GM18508 (cell line): ENCODE data around the gene LRMDA.
A peak's percentile ranks its signal among the peaks of the same experiment; 100 is the strongest.

Source experiments
- ATAC-seq: cut with Tn5 transposase; IDR thresholded peaks from one replicate; pipeline ENCODE4 v1.9.1; 2021; ENCODE audit warnings: moderate number of reproducible peaks; ENCODE audit not compliant: insufficient read depth, unreplicated experiment

The LRMDA gene

DNA sequence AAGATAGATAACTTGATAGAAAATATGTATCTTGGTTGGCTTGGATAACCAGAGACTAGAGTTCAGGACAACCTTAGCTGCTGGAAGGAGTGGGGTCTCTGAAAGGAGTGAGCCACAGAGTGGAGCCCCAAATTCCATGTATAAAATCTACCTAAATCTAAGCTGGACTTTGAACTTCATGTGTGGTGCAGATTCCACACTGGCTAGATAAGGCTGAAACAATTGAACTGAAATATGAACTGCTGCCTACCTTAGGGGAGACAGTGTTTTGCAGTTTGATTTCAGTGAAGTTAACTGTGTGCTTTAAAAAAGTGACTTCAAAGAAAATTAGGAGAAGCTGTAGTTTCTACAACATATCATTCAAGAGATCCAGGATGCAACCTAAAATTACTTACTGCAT, 123.9 kb downstream of the LRMDA start:
- ATAC-seq: no peak

DNA sequence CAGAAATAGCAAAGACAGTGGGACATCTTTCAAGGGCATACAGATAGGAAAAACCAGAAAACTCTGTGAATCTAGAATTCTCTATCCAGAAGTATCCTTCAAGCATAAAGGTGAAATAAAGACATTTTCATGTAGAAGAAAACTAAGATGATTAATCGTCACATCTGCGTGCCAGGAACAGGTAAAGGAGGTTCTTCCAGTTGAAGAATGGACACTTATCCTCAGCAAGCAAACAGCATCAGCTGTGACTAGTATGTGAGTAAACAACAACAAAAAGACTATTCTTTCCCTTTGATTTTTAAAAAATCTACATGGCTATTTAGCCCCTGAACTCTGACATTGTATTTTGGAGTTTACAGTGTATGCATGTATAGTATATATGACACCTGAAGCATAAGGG, 124.9 kb downstream of the LRMDA start:
- no peak for ATAC-seq

- peak; percentile 85 for ATAC-seq
Observed at GRCh38 chr10:75565286-75566251, 134.1 kb downstream of the LRMDA start.

- no peak for ATAC-seq
Observed at GRCh38 chr10:75568450-75569130, 137.2 kb downstream of the LRMDA start.

- ATAC-seq: no peak
Observed at GRCh38 chr10:75569506-75569905, 138.1 kb downstream of the LRMDA start.

GRCh38 chr10:75572478-75572877, 141.1 kb downstream of the LRMDA start:
- no peak for ATAC-seq

DNA sequence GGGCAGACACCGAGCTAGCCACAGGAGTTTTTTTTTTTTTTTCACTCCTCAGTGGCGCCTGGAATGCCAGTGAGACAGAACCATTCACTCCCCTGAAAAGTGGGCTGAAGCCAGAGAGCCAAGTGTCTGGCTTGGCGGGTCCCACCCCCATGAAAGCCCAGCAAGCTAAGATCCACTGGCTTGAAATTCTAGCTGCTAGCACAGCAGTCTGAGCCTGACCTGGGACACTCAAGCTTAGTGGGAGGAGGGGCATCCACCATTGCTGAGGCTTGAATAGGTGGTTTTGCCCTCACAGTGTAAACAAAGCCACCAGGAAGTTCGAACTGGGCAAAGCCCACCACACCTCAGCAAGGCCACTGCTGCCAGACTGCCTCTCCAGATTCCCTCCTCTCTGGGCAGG, 144.5 kb downstream of the LRMDA start:
- ATAC-seq: no peak

DNA sequence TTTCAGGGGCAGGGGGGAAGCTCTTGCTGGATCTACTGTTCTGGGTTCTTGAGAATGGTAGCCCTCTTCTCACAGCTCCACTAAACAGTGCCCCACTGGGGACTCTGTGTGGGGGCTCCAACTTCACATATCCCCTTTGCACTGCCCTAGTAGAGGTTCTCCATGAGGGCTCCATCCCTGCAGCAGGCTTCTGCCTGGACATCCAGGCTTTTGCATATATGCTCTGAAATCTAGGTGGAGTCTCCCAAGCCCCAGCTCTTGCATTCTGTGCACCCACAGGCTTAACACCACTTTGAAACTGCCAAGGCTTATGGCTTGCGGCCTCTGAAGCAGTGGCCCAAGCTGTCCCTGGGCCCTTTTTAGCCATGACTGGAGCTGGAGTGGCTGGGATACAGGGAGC, 150.7 kb downstream of the LRMDA start:
- ATAC-seq: no peak

- ATAC-seq: no peak
Observed at GRCh38 chr10:75585294-75585693, 153.9 kb downstream of the LRMDA start.

- no peak for ATAC-seq
Observed at GRCh38 chr10:75586814-75587213, 155.4 kb downstream of the LRMDA start.

GRCh38 chr10:75588031-75588430, 156.6 kb downstream of the LRMDA start:
- no peak for ATAC-seq

- ATAC-seq: no peak
Observed at GRCh38 chr10:75589895-75590654, 158.7 kb downstream of the LRMDA start.

- no peak for ATAC-seq
Observed at GRCh38 chr10:75592151-75592787, 160.8 kb downstream of the LRMDA start.

DNA sequence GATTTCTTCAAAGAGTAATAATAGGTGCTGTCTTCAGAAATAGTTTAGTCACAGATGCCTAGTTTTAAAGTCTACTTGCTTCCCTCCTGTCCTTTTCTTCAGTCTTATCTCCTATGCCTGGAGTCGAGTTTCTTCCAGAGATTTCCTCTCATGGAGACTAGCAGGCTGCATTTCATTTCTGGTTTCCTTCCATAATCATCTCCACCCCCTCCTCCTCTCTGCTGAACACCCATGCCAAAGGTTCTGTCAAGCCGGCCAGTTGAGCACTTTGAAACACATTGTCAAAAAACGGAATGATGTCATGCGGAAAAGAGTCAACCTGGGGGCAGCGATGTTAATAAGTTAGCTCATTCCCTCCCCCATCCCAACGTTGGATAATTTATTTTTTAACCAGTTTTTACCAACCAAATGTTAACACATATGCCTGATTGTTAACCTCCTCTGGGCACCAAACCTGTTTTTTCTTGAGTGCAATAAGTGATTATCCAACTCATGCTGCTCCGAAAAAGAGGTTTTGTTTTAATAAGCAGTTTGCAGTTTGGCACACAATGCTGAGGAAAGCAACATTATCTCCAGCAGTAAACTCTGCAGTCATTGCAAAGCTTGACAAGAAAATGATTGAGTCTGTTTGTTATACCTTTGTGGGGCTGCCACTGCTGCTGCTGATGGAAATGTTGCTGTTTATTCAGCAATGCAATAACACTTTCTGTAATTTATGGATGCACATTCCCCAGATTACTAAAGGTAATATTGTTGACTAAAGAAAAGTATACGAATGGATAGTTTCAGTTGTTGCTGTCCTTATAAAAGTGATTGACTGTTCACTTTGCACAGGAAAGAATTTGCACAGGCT, 161.6 kb downstream of the LRMDA start:
- ATAC-seq: no peak

DNA sequence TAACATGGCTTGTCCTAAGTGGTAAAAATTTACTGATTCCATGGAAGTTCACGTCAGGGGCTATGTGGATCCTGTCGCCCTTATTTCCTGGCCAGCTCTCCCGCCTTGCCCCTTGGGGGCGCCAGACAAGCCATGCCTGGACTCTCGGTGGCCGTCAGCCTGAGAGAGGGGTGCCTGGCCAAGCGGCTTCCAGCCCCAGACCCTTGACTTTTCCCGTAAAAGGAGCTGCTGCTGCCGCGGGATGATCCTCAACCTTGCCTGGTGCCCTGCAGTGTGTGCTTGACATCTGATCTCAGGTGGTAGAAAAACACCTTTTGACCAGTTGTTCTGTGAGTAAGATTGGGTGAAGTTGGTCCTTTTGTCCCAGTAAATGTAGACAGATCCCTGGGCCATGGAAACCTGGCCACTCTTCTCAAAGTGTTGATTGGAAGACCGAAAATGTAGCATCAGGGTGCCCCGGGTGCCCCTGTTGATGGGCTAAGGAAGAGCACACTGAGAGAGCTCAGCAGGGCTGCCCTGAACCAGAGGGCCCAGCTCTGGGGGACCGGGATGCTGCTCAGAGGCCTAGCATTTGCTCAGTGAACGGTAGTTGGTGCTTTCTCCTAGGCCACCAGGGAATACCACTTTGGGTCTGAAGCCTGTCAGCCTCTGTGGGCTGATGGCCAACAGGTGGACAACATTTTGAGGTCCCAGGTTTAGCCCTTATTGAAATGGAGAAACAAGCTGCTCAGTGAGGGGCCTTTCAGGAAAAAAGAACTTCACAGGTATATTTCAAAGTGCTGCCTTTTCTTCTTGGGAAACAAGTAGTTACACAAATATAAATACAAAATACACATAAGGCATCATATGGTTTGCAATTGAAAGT, 162.5 kb downstream of the LRMDA start:
- ATAC-seq: no peak

DNA sequence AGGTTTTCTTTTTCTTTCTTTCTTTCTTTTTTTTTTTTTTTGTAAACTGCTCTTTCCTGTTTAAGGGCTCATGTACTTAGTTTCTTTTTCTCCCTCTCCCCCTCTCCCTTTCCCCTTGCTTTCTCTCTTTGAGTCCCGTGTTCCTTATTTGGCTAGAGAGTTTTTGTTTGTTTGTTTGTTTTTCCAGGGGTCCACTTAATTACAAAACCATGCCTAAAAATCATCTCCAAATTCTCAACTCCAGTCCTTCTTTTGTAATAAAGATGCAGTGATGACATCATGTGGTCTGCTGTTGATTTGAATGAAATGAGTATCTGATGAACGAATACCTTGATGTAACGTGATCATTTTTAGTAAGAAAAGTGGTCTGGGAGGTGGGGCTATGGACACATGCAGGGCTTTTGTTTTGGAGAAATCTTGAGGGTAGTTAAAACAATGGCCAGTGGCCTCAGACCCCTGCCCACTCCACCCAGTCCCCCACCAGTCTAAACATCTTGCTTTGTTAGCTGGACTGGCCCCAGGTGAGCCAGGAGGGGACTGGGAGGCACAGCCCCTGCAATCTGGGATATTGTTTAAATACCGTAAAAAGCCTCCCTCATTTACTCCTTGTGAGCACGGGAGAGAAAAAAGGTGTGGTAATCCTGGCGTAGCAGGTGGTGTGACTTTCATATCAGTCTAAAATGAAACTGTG, 165.7 kb downstream of the LRMDA start:
- ATAC-seq: no peak

- no peak for ATAC-seq
Observed at GRCh38 chr10:75597773-75598440, 166.5 kb downstream of the LRMDA start.
